OCI-LY7 (cell line): Measurements from ENCODE around the gene NTS.

Experiments
- CTCF ChIP-seq: fragments of 200-600 bp; sonication (generic); conservative IDR thresholded peaks from 2 replicates; pipeline ENCODE4 v1.5.1; 2014; ENCODE audit warnings: mild to moderate bottlenecking, antibody characterized with exemption, low read length, moderate library complexity, mixed read lengths
- EZH2phosphoT487 ChIP-seq: fragments of 200-600 bp; sonication (generic); IDR thresholded peaks from 2 replicates; pipeline ENCODE4 v1.6.1; 2018; ENCODE audit warnings: low read depth, borderline replicate concordance, mild to moderate bottlenecking, mixed run types, antibody characterized with exemption, low read length, moderate library complexity, mixed read lengths

DNA sequence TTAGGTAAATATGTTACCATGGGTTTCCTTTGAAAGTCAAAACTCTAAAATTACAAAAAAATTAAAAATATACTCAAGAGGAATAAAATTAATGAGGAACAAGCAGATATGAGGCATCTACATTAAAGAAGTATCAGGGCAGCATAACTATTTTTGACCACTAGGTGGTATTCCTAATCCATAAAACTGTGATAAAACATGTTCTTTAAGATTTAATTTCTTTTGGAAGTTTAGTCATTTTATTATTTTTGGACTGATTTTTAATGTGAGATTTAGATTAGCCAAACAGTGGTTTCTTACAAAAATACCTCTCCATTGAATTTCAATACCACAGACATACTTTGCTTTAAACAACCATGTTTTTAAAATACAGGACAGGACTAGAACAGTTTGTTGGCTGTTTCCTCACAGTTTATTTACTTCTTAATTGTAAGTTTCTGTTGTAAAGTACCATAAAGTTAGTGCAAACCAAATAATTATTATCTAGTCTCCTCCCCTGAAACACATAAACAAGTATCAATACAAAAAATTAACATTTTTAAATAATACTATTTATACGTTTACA lies 49.8 kb downstream of the NTS start:
- TF ChIP-seq EZH2phosphoT487 (no peak), CTCF (peak; percentile 85)
